Left ventricle myocardium inferior (tissue), 1 donor: ENCODE measurements around the gene VSIG4. TPM values are rescaled to one million over a fixed set of nuclear protein-coding genes. Genes with fewer than 3 reads are reported as not detected.

ENCODE experiments used
- DNase-seq: peaks from one replicate; pipeline ENCODE4 v3.0.0-alpha.2; 2020
- H3K27ac ChIP-seq: fragments of 200-600 bp; replicated peaks from 2 replicates; pipeline ENCODE4 v1.8.0; 2021
- H3K27me3 ChIP-seq: fragments of 200-600 bp; 2 replicates; pipeline ENCODE4 v1.8.0; 2021; ENCODE audit warnings: low read depth
- H3K36me3 ChIP-seq: fragments of 200-600 bp; 2 replicates; pipeline ENCODE4 v1.8.0; 2021
- H3K4me1 ChIP-seq: fragments of 200-600 bp; 2 replicates; pipeline ENCODE4 v1.8.0; 2021
- H3K4me3 ChIP-seq: fragments of 200-600 bp; 2 replicates; pipeline ENCODE4 v1.8.0; 2021; ENCODE audit warnings: mild to moderate bottlenecking, moderate library complexity
- H3K9me3 ChIP-seq: fragments of 200-600 bp; replicated peaks from 2 replicates; pipeline ENCODE4 v1.8.0; 2021
- intact Hi-C: fragments of 100-400 bp; cut with micrococcal nuclease; formaldehyde crosslinking; loops from one replicate; pipeline ENCODE4 v1.11.0; 2022
- total RNA-seq: library from RNA; stranded (reverse); fragmentation: NEBNext Ultra II Directional; extraction: Animal tissue kit (Norgen Biotek cat#: 25700); gene quantifications from one replicate; pipeline ENCODE4 v1.2.1, GENCODE V29; 2021
- TF ChIP-seq, protein P1 (sequence below): fragments of 200-600 bp; IDR thresholded peaks from 2 replicates; pipeline ENCODE4 v1.8.0; 2021; ENCODE audit warnings: antibody characterized with exemption, mild to moderate bottlenecking, borderline replicate concordance
- donor health status: DM: no; HTN: yes; CAD: no; lungs with severe emphysema.

The VSIG4 gene
- total RNA-seq, 1 donor from 2014 or later = 41.7 TPM

DNA sequence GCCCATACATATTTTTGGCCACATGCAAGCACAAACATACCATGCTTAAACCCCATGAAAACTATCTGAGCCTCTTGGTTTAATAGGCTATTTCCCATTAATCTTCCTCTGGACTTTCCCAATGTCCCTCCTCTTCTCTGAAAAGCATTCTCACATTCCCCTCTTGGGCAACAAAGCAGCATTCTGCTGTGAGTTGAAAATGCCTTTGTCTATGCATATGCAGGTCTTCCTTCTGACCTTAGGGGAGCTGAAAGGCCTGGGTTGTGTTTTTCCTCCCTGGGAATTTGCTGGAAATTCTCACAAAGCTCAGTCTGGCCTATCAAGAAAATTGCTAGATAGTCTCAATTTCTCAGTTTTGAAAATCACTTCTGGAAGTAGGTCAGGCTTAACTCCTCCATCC lies 4.2 kb downstream of the VSIG4 start:
- Histone ChIP-seq H3K9me3 (no peaks in the 10 kb centered on the region), H3K27ac (no peak overlapping the region), H3K4me3 (no peak overlapping the region), H3K36me3 (no peaks in the 10 kb centered on the region), H3K4me1 (no peaks in the 10 kb centered on the region), H3K27me3 (no peaks in the 10 kb centered on the region)
- intact Hi-C loops = no loop called here
- TF ChIP-seq, protein P1, sequence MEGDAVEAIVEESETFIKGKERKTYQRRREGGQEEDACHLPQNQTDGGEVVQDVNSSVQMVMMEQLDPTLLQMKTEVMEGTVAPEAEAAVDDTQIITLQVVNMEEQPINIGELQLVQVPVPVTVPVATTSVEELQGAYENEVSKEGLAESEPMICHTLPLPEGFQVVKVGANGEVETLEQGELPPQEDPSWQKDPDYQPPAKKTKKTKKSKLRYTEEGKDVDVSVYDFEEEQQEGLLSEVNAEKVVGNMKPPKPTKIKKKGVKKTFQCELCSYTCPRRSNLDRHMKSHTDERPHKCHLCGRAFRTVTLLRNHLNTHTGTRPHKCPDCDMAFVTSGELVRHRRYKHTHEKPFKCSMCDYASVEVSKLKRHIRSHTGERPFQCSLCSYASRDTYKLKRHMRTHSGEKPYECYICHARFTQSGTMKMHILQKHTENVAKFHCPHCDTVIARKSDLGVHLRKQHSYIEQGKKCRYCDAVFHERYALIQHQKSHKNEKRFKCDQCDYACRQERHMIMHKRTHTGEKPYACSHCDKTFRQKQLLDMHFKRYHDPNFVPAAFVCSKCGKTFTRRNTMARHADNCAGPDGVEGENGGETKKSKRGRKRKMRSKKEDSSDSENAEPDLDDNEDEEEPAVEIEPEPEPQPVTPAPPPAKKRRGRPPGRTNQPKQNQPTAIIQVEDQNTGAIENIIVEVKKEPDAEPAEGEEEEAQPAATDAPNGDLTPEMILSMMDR = no peak
- no peak for DNase-seq

DNA sequence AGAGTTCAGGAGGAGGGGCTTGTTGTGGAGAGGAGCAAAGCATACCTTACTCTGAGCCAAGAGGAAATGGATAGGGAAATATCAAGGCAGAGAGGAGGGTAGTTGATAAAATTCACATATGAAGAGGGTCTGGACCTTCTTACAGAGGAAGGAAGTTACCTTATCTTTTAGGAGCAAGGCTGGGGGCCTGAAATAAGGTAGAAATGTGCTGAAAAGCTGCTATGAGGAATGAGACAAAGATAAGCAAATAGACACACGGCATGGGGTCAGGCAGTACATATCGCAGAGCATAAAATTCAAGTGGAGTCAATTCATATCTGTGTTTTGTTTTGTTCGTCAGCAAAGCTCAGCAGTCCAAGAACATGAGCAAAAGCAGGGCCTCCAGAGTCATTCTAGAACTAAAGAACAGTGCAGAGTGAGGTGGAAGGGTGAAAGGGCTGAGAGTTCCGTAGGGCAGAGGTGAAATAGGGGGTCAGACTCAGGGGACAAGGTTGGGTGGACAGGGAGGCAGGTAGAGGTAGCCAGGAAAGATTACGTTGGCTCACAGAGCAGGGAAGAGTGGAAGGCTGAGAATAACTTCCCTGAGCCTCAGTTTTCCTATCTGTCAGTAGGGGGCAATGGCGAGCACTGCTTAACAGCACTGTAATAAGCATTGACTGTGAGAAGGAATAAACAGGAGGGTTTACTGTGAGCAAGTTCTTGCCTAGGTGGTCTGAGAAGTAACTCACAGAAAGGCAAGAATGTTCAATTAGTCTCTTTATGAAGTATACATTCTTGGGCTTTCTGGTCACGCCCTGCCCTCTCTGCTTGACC lies 9.2 kb downstream of the VSIG4 start:
- DNase-seq = no peak
- no peaks in the 10 kb centered on the region for H3K9me3 ChIP-seq
- TF ChIP-seq, protein P1 = peak; percentile 49
- no peaks in the 10 kb centered on the region for H3K27me3 ChIP-seq
- H3K36me3 ChIP-seq = no peaks in the 10 kb centered on the region
- intact Hi-C loops = no loop called here
- no peak overlapping the region for H3K4me3 ChIP-seq
- H3K27ac ChIP-seq = no peak overlapping the region
- H3K4me1 ChIP-seq = no peaks in the 10 kb centered on the region

DNA sequence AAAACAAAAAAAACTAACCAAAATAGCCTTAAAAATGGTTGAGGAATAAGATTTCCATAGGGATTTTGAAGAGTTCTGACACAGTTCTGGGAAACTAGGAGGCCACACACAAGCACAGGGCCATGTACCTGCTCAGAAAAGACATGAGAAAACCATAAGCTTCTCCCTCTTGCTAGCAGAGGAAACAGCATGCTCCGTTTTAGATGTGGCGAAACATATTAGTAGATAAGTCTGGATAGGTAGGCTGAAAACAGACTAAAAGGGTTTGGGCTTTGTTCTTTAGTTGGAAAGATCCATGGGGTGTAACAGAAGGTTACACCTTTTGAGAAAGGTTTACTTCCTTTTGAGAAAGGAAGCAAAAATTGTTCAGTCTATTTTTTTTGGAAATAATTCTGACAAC lies 10.9 kb downstream of the VSIG4 start:
- TF ChIP-seq, protein P1 = no peak
- no peaks in the 10 kb centered on the region for H3K27me3 ChIP-seq
- intact Hi-C loops = no loop called here
- no peaks in the 10 kb centered on the region for H3K4me1 ChIP-seq
- no peak overlapping the region for H3K27ac ChIP-seq
- DNase-seq = no peak
- H3K36me3 ChIP-seq = no peaks in the 10 kb centered on the region
- H3K4me3 ChIP-seq = no peak overlapping the region
- H3K9me3 ChIP-seq = no peaks in the 10 kb centered on the region

DNA sequence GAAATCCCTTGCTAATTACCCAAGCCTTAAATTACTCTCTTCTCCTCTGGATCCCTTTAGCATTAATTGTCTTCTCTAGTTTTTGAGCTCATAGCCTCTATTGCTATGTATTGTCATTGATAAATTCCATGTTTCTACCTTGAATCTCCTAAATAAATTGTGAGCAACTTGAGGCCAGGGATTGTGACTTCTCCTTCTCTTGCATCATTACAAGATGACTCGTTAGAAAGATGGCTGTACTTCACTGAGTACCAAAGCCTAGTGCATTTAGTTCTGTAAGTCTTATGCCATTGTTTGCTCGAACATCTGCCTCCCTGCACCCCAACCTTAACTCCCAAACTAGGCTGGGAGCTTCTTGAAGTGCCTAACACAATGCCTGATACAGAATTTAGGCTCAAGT lies 15.3 kb downstream of the VSIG4 start:
- Histone ChIP-seq H3K27ac (no peak overlapping the region), H3K4me3 (no peak overlapping the region), H3K4me1 (no peaks in the 10 kb centered on the region), H3K27me3 (no peaks in the 10 kb centered on the region), H3K36me3 (no peaks in the 10 kb centered on the region), H3K9me3 (no peaks in the 10 kb centered on the region)
- no peak for DNase-seq
- intact Hi-C loops = no loop called here
- TF ChIP-seq, protein P1 = no peak

DNA sequence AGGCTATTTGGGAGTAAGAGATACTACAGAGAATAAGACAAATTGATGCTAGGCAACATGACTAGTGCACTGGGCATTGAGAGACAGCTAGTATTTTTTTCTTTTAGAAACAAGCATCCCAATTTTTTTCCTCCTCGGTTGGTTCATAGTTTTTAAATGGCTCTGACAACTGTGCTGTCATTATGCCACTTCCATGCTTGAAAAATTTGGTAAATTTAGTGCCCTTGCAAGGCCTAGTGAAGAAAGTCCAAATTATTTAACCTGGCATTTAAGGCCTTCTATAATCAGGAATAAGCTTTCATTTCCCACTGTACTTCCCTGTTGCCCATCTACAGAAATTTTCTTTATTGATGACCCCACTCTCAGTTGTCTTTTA lies 15.8 kb downstream of the VSIG4 start:
- H3K36me3 ChIP-seq = no peaks in the 10 kb centered on the region
- no peak overlapping the region for H3K27ac ChIP-seq
- H3K4me3 ChIP-seq = no peak overlapping the region
- H3K9me3 ChIP-seq = no peaks in the 10 kb centered on the region
- intact Hi-C loops = no loop called here
- TF ChIP-seq, protein P1 = no peak
- no peaks in the 10 kb centered on the region for H3K27me3 ChIP-seq
- H3K4me1 ChIP-seq = no peaks in the 10 kb centered on the region
- no peak for DNase-seq
